A549 (cell line): Measurements from ENCODE around the gene ONECUT2.

Experiments
- CTCF ChIP-seq: fragments of >200 bp; sonication (Bioruptor Twin); formaldehyde crosslinking; IDR thresholded peaks from 3 replicates; pipeline ENCODE4 v1.5.1; 2016
- E2F6 ChIP-seq: IDR thresholded peaks from 2 replicates; pipeline ENCODE4 v1.6.1; 2012; ENCODE audit warnings: low read depth, borderline replicate concordance
- EP300 ChIP-seq, 2 experiments: fragments of >200 bp; sonication (Bioruptor Twin); formaldehyde crosslinking; IDR thresholded peaks; 2 replicates in 1 of 2; 3 replicates in 1 of 2; pipeline ENCODE4 v1.6.1; 2016 to 2017
- KDM1A ChIP-seq: fragments of 200-600 bp; sonication (generic); IDR thresholded peaks from 2 replicates; pipeline ENCODE4 v1.6.1; 2016; ENCODE audit warnings: low read depth, mild to moderate bottlenecking
- MAFK ChIP-seq: fragments of 450-650 bp; IDR thresholded peaks from 2 replicates; pipeline ENCODE4 v1.6.1; 2014; ENCODE audit not compliant: partially characterized antibody
- NFE2L2 ChIP-seq: fragments of 150-350 bp; conservative IDR thresholded peaks from 2 replicates; pipeline ENCODE4 v1.6.1; 2014; ENCODE audit warnings: low read length
- PBX3 ChIP-seq: IDR thresholded peaks from 2 replicates; pipeline ENCODE4 v1.6.1; 2012
- POLR2A ChIP-seq: IDR thresholded peaks from 2 replicates; pipeline ENCODE4 v1.6.1; 2012; ENCODE audit warnings: mild to moderate bottlenecking, low read length
- RFX5 ChIP-seq: fragments of 450-650 bp; IDR thresholded peaks from 2 replicates; pipeline ENCODE4 v1.7.1; 2014; ENCODE audit warnings: antibody characterized with exemption, mild to moderate bottlenecking, moderate library complexity
- SMC3 ChIP-seq: fragments of >200 bp; sonication (Bioruptor Twin); formaldehyde crosslinking; IDR thresholded peaks from 3 replicates; pipeline ENCODE4 v1.6.1; 2018; ENCODE audit warnings: inconsistent platforms
- SREBF2 ChIP-seq: fragments of 450-650 bp; IDR thresholded peaks from 2 replicates; pipeline ENCODE4 v1.6.1; 2014; ENCODE audit warnings: mild to moderate bottlenecking, moderate library complexity
- USF2 ChIP-seq: fragments of 450-650 bp; IDR thresholded peaks from 2 replicates; pipeline ENCODE4 v1.6.1; 2014; ENCODE audit warnings: antibody characterized with exemption
- ZSCAN20 ChIP-seq: fragments of 250-450 bp; sonication (Bioruptor Pico); IDR thresholded peaks from 2 replicates; pipeline ENCODE4 v1.8.0; 2022; ENCODE audit warnings: mild to moderate bottlenecking, moderate library complexity

GRCh38 chr18:57410749-57411148, 24.4 kb upstream of the ONECUT2 start:
- TF ChIP-seq POLR2A (no peak), ZSCAN20 (no peak), E2F6 (no peak), PBX3 (no peak), EP300 (IDR thresholded peaks at IDR 0.05) (no peak), CTCF (no peak), NFE2L2 (no peak), USF2 (no peak), SREBF2 (no peak), KDM1A (no peak), MAFK (no peak), RFX5 (no peak), SMC3 (no peak)
